GM21367 (cell line): Measurements from ENCODE around the gene TMEM138.
A peak's percentile ranks its signal among the peaks of the same experiment; 100 is the strongest.

ENCODE experiments used
- ATAC-seq: cut with Tn5 transposase; IDR thresholded peaks from one replicate; pipeline ENCODE4 v1.9.1; 2021; ENCODE audit not compliant: unreplicated experiment

The TMEM138 gene

DNA sequence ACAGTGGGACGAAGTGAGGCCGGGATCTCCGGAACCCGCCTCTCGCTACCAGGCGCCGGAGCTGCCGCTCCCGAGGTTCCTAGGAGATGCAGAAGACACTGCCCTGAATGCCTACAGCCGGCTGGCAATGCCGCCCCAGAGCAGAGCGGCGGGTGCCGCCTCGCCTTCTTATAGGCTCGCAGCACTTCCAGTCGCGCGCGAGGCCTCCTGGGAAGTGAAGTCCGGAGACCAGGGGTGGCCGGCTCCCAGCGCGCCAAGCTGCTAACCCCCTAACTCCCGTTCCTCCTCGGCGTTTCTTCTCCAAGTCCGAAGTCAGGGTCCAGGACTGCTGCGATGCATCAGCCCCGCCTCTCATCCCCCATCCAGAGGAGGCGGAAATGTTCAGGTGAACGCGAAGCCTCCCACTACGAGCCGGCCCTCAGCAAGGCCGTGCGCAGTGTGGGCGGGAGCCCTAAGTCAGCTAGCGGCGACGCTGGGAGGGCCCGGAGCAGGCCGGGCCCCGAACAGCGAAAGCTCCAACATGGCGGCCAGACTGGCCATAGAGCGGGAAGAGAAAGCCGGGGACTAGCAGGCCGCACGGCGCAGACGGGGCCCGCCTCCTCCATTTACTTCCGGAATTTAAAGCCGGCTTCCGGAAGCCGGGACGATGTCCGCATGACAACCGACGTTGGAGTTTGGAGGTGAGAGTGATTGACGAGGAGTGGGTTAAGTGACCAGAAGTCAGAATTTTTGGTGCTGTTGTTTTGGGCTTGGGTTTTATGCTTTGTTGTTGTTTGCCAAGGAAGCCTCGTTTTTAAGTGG lies at the start of gene TMEM138, which contains the start of gene CYB561A3:
TMEM138 (plus strand) TSS at position 634 of the 801 bp plus-strand sequence. CDS start 2,017 bp downstream, outside the sequence.
CYB561A3 (minus strand) TSS at position 142 of the 801 bp plus-strand sequence. CDS start 5,169 bp downstream, outside the sequence.
- ATAC-seq = peak; percentile 73

DNA sequence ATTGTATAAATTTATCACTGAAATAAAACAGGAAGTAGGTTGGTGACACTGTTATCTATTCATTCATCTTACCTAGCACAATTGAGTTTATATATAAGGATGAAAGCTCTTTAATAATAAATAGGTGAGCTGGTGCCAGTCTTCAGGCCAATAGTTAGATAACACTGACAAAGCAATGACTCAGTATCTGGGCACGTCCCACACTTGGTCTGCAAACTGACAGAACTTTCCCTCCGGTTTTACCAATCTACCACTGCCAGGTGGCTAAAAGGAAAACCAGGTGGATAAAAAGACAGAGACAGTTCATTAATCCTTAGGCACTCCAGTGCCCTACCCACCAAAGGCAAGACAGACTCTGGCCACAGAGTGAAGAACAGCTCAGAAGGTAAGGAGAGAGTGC lies 46.9 kb upstream of the TMEM138 start:
- ATAC-seq = no peak

DNA sequence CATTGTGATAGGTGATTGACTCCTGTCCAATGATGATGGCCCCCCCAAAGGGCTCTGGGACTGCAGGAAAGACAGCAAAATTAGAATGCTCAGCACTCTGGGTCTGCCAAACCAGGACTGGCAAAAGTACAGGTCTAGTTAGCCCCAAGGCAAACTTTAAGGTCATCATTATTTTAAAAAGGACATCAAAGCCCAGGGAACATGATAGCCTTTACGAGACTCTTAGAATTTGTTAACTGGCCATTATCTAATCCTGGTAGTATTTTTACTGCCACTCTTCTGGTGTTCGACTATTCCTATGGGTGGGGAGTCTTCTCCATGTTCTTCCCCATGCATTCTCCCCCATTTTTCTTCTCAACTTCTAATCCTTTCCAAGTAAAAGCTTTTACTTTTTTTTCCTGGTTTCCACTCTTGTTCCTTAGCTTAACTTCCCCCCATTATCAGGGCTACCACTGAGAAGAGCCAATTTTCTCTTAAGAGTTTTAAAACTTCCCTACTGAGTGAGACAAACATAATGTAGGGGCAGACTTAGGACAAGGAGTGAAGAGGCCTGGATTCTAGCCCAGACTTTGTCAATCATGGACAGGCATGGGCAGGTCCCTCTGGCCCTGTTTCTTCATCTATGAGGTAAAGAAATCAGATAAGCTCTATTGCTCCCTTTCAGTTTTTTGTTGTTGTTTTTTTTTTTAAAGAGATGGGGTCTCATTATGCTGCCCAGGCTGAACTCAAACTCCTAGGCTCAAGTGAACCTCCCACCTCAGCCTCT lies 36.3 kb upstream of the TMEM138 start:
- no peak for ATAC-seq

DNA sequence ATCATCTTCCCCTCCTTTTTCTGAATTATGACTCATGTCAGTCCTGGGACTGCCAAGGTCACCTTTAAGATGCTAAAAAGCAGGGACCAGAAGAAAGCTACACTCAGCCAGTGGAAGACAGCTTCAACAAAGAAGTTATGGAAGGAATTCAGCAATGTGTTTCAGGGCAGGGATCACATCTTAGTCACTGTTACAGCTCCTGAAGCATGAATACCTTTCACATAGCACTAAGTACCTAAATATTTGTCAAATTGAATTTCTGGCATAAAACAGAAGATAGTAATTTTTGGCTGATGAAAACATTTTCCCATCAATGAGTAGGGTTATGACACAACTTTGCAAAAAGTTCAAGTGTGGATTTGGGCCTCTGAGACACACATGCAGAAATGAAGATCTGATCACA lies 34.5 kb upstream of the TMEM138 start:
- ATAC-seq = no peak

DNA sequence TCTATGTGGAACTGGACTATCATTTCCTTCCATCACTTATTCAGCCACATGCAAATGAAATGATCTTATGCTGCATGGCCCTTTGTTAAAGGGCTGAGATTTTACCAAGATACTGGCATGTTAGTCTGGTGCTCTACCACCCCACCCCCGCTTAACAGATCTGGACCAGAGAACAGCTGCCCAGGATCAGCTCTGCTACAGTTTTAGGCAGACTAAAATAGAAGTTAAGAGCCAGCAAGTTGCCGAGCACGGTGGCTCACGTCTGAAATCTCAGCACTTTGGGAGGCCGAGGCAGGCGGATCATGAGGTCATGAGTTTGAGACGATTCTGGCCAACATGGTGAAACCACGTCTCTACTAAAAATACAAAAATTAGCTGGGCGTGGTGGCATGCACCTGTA lies 33.8 kb upstream of the TMEM138 start:
- no peak for ATAC-seq

DNA sequence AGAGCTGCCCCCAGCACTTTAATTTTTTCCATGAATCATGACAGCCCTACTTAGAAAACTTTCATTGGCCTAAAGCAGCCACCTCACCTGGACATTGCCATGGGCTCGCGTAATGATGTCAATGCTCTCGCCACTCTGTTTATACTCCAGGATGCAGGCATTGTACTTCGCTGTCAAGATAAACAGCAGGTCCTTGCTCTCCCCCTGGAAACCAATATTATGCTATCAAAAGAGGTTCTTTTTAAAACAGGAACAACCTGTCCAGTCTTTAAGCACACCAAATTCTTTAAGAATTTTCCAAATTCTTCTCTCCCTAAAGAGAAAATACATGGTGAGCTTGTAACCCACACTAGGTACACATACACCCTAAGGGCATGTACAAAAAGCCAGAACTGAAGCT lies 32.3 kb upstream of the TMEM138 start:
- ATAC-seq = no peak

DNA sequence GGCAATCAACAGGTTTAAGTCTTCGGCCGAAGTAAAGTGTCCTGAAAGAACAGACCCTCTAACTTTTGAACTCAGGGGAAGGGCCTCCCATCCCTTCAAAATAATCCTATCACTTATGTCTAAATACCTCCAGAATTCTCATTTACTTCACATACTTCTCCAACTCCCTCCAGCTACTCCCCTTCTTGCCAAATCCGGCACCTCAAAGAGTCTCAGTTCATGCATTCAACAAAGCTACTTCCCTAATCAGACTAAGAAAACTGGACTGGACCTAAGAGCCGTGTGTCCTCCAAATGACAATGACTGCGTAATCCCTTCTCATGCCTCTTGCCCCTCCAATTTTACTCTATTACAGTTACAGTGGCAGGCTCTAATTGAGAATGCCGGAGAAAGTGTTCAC lies 30.5 kb upstream of the TMEM138 start:
- no peak for ATAC-seq

DNA sequence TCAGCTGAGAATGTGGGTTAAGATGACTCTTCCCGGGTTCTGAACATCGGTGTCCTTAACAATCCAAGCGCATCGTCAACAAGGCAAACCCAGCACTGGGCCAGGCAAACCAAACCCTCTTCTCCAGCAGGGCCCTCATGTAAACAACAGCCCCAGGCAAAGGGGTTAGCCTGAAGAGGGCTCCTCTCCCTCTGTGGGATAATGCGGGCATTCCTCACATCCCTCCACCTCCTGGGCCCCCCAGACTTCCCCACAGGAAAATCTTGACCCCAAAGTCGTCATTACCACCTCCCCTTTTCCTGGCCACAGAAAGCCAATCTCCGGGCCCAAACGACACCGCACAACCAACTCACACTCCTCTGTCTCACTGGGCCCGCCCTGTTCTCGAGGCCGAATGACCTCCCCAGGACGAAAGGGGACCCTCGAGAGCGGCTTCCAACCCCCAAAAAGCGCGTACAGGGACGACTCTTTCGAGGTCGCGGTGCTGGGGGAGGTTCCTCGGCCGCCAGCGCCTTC lies 29.8 kb upstream of the TMEM138 start:
- no peak for ATAC-seq

DNA sequence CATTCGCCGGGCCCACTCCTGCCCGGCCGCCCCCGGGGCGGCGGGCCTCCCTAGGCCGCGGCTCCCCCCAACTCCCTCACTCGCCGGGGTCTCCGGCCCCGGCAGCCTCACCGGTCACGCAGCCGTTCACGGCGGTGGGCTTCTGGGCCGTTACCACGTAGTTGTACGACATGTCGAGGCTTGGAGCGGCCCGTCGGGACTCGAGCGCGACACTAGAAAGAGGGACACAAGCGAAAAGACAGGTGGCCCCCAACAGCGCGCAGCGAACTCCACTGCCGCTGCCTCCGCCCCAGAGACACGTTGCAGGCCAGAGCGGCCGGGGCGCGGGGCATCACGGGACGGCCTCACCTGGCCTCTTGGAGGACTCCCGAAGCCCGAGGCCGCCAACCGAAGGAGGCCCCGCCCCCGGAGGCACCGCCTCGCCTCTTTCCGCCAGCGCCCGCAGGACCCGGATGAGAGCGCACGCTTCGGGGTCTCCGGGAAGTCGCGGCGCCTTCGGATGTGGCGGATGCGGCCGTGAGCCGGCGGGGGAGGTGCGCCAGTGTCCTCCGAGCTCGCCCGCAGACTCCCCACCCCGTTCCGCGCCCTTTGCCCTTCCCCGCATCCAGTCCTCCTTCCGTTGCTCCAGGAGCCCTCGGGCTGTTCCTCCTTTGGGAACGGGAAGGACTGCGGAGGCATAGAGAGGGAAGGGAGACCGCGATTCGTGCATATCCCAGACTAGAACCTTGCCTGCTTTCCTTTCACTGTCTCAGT lies 29.2 kb upstream of the TMEM138 start, which contains the start of the genes DDB1 and TKFC:
DDB1 (minus strand) TSS at position 309 of the 753 bp plus-strand sequence; CDS start at position 172, 137 bp downstream.
TKFC (plus strand) TSS at position 432 of the 753 bp plus-strand sequence. CDS start 1,501 bp downstream, outside the sequence.
- peak; percentile 86 for ATAC-seq

DNA sequence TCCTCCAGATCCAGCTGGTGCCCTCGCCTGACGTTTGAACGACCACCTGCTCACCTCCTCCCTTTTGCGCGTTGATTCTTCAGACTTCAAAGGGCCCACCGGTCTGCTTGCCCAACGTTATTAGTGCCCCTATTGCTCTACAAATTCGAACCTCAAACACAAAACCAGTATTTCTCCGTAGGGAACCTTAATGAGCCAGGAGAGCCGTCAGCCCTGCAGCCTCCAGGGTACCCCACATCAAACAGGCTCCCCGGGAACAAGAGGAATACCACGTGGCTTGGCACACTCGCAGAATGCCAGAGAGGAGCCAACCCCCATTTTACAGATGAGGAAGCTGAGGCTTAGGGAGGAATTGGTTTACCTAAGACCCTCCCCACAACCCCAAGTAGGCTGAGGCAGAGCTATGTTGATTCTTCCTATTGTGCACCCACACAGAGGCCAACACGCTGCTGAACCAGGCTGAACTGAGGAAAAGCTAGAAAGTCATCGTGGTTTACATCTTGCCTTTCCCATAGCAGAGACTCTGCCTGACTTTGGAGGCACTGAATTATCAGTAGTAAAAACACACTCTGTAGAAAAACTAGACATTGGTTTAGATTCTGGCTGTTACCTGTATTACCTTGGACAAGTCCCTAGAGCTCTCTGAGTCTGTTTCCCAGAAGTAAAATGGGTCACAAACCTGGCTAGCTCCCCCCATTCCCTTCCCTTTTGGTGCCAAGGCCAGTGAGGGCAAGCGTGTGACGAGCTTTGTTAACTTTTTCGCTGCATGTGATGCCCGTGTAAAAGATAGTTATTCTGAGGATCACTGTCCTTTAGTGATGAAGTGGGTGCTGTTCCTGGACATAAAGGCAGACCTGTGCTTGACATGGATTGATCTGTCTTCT lies 28.4 kb upstream of the TMEM138 start:
- ATAC-seq = no peak

DNA sequence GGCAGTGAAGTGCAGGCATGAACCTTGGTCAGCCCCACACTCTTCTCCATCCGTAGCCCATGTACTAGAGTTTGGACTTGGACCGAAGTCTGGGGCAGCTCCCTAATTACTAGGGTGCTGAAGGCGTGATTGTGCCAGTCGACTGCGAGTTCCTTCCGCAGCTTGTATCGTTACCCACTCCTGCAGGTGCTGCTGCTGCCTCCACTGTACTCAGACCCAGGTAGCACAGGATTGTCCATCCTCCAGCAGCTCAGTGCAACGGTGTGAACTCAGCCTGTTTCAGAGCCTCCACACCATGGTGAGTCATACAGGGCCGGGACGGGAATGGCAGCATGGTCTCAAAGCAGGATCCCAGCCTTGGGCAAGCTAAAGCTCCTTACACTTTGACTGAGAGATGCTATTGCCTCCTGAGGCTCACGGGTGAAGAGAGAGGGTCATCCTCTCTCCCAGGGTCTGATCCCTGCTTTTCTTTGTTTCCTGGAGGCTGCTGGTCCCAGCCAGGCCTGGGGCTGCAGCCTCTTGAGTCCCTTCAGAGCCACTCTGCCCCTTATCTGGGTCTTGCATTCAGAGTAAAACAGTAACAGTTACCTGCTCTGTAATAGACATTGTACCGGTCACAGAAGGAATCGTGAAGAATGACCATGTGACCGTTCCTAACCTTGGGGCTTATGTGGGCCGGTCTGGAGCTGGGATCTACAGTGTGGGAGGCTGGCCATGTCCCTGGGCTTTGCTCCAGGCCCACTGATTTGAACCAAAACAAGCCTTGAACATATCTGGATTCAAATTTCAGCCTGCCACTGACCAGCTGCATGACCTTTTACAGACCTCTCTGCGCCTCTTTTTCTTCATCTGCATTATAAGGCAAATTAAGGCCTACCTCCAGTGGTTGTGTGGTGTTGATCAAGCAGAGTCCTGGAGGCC lies 27.5 kb upstream of the TMEM138 start:
- ATAC-seq = no peak

DNA sequence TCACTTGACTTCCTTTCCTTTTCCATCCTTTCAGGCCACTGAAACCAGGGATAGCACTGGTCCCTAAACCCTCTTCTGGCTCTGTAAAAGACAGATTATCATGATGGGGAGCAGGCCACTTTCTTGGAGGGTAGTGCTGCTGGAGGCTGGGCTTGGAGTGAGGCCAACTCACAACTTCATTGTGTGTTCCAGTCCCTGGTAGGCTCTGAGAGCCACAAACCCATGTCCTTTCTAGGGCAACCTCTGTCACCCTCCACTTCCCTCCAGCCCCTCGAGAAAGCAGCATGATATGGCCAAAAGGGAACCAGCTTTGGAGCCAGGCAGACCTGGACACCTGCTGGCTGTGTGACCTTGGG lies 26.8 kb upstream of the TMEM138 start:
- no peak for ATAC-seq

DNA sequence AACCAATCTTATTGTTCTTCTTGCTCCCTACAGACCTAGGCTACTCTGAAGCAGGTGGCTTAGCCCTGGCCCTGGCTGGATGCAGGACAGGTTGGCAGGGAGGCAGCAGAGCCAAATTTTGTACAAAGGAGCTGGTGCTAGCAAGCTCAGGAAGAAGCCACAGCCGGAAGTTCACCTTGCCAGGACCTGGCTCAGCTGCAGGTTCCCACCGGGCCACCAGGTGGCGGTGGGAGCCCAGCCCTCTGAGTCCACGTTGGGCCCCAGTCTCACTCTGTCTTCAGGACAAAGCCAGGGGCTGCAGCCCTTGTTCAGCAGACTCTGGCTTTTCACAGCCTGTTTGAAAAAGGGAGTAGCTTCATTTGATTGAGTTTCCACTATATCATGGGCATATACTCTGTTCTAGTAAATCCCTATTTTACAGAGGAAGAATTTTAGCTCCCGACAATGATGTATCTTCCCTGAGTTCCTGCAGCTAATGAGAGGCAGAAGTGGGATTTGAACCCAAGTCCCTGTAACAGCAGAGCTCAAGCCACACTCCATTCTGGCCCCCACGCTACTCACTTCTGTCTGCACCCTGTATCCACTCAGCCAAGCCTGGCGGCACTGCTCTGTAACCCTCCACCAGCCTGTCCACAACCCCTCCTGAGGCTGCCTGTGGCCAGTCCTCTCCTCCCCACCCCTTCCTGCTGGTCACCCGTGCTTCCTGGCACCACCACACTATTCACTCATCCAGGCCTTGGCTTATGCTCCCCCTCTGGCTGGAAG lies 25.8 kb upstream of the TMEM138 start:
- ATAC-seq = peak; percentile 40

DNA sequence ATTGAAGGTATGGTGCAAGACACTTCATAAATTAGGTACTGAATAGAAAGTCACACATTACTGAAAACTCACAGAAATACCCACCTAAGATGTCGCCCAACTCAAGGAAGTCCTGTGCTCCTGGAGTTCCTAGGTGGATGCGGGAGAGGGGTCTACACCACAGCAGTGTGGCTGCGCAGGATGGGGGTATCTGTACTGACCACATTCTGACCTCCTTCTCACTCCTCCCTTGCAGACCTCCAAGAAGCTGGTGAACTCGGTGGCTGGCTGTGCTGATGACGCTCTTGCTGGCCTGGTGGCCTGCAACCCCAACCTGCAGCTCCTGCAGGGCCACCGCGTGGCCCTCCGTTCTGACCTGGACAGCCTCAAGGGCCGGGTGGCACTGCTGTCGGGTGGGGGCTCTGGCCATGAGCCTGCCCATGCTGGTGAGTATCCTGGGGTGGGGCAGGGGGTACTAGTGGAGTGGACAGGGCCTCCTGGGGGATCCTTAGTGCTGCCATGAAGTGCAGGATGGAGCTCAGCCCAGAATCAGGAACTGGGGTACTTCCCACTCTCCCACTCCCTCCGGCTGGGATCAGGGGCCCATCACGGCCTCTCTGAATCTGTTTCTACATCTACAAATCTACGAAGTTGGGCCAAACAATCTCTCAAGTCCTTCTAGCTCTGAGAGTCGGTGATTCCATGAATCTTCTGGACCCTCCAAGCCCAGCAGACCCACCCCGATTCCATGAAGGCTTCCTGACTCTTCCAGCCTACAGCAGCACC lies 24.3 kb upstream of the TMEM138 start:
- ATAC-seq = no peak

DNA sequence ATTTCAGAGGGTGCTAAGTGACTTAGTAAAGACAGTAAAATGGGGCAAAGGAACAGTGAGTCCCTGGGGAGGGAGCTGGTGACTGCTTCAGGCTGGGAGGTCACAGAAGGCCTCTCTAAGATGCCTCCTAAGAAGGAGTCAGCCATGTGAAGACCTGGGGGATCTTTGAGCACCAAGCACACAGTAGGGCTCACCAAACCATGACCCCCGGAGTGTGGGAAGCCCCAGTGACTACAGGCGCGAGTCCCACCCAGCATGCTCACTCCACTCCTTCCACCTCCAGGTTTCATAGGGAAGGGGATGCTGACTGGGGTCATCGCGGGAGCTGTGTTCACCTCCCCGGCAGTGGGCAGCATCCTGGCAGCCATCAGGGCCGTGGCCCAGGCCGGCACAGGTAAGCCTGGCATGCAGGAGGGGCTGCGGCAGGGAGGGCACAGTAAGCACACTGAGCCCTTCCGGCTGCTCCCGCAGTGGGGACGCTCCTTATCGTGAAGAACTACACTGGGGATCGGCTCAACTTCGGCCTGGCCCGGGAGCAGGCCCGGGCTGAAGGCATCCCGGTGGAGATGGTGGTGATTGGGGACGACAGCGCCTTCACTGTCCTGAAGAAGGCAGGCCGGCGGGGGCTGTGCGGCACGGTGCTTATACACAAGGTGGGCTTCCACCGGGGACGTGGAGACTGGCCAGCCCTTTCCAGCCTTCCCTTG lies 23.2 kb upstream of the TMEM138 start:
- no peak for ATAC-seq

DNA sequence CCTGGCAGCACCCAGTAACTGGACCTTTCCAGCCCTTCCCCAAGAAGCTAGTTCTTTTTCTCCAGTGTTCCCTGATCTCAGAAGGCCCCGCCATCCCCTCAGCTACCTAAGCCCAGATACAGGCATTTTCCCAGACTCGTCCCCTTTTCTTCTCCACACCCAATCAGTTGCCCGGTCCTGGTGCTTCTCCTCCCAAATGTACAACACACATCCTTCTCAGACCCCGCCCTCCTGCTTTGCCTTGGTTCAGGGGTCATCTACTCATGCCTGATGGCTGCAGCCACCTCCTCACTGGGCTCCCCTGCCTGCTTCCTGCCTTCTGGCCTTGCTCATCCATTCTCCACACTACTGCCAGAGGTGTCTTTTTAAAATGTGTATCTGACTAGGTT lies 22.7 kb upstream of the TMEM138 start:
- no peak for ATAC-seq

DNA sequence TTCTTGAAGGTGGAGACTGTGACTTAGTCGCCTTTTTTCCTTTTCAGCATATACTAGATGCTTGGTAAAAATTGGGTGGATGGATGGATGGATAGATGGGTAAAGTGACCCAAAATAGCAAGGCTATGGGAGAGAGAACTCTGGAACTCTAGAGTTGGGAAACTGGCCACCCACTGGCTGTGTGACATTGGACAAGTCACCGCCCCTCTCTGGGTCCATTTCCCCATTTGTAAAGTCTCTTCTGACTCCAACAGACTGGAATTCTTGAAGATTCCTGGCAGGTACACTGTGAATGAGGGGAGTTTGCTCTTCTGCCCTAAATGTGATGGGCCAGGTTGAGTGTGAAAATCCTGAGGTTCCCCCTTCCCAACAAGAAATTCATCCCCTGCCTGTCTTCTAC lies 21.2 kb upstream of the TMEM138 start:
- no peak for ATAC-seq
